HL-60 (cell line): ENCODE results near the gene RAP1GAP2.

Experiments used
- DNase-seq, 2 experiments: peaks; one replicate each; pipeline ENCODE4 v3.0.0-alpha.2; 2010 to 2020; ENCODE audit warnings: low read depth in 1 of 2, low spot score in 1 of 2
- H3K27ac ChIP-seq: fragments of 250-450 bp; sonication (Bioruptor Pico); replicated peaks from 2 replicates; pipeline ENCODE4 v1.5.1; 2020; ENCODE audit warnings: mild to moderate bottlenecking, moderate library complexity
- H3K27me3 ChIP-seq: fragments of 250-450 bp; sonication (Bioruptor Pico); 2 replicates; pipeline ENCODE4 v1.5.1; 2021; ENCODE audit warnings: mild to moderate bottlenecking, moderate library complexity; ENCODE audit not compliant: insufficient read depth, poor library complexity, severe bottlenecking
- H3K4me3 ChIP-seq: replicated peaks from 2 replicates; pipeline ENCODE4 v1.5.1; 2011; ENCODE audit warnings: mild to moderate bottlenecking, control low read depth, low read length; ENCODE audit not compliant: insufficient read depth
- CTCF ChIP-seq: IDR thresholded peaks from one replicate; pipeline ENCODE4 v1.5.1; 2011; ENCODE audit warnings: low read length, control low read depth, inconsistent platforms; ENCODE audit not compliant: insufficient read depth
- GABPA ChIP-seq: IDR thresholded peaks from 2 replicates; pipeline ENCODE4 v1.6.1; 2012; ENCODE audit warnings: low read depth
- POLR2AphosphoS5 ChIP-seq: IDR thresholded peaks from 2 replicates; pipeline ENCODE4 v1.6.1; 2012; ENCODE audit warnings: low read depth
- SPI1 ChIP-seq: IDR thresholded peaks from 2 replicates; pipeline ENCODE4 v1.6.1; 2012; ENCODE audit warnings: low read depth, mild to moderate bottlenecking, borderline replicate concordance
- TF ChIP-seq, protein P1 (sequence below): IDR thresholded peaks from 2 replicates; pipeline ENCODE4 v1.6.1; 2012; ENCODE audit warnings: low read depth; ENCODE audit not compliant: insufficient replicate concordance

Gene RAP1GAP2

DNA sequence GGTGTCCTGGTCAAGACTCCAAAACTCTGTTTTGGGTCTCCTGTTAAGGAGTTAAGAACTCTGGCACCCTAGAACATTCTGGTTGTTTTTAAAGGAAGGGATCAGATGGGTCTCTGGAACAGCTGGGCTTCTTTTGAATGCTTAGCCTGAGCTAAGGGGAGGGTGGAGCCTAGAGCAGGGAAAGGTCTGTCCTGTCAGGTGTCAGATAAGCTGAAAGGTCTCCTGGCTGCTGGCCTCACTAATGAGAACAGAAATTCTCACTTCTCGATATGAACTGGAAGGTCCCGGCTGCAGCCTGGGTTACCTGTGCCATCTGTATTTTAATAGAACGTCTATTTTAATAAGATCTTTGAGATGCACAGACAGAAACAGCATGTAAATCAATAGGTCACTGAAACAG is 69.0 kb downstream of the RAP1GAP2 start:
- Histone ChIP-seq H3K27ac (no peak overlapping the region), H3K4me3 (no peak overlapping the region), H3K27me3 (no peaks in the 10 kb centered on the region)
- DNase-seq = no peak
- TF ChIP-seq CTCF (no peak), POLR2AphosphoS5 (no peak), SPI1 (no peak), GABPA (no peak)
- TF ChIP-seq, protein P1, sequence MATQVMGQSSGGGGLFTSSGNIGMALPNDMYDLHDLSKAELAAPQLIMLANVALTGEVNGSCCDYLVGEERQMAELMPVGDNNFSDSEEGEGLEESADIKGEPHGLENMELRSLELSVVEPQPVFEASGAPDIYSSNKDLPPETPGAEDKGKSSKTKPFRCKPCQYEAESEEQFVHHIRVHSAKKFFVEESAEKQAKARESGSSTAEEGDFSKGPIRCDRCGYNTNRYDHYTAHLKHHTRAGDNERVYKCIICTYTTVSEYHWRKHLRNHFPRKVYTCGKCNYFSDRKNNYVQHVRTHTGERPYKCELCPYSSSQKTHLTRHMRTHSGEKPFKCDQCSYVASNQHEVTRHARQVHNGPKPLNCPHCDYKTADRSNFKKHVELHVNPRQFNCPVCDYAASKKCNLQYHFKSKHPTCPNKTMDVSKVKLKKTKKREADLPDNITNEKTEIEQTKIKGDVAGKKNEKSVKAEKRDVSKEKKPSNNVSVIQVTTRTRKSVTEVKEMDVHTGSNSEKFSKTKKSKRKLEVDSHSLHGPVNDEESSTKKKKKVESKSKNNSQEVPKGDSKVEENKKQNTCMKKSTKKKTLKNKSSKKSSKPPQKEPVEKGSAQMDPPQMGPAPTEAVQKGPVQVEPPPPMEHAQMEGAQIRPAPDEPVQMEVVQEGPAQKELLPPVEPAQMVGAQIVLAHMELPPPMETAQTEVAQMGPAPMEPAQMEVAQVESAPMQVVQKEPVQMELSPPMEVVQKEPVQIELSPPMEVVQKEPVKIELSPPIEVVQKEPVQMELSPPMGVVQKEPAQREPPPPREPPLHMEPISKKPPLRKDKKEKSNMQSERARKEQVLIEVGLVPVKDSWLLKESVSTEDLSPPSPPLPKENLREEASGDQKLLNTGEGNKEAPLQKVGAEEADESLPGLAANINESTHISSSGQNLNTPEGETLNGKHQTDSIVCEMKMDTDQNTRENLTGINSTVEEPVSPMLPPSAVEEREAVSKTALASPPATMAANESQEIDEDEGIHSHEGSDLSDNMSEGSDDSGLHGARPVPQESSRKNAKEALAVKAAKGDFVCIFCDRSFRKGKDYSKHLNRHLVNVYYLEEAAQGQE = no peak

- H3K4me3 ChIP-seq = no peak overlapping the region
- TF ChIP-seq SPI1 (no peak), POLR2AphosphoS5 (no peak), CTCF (no peak), GABPA (no peak)
- TF ChIP-seq, protein P1 = no peak
- no peaks in the 10 kb centered on the region for H3K27me3 ChIP-seq
- no peak overlapping the region for H3K27ac ChIP-seq
- no peak for DNase-seq
Observed at GRCh38 chr17:2867441-2868424, 71.5 kb downstream of the RAP1GAP2 start.

DNA sequence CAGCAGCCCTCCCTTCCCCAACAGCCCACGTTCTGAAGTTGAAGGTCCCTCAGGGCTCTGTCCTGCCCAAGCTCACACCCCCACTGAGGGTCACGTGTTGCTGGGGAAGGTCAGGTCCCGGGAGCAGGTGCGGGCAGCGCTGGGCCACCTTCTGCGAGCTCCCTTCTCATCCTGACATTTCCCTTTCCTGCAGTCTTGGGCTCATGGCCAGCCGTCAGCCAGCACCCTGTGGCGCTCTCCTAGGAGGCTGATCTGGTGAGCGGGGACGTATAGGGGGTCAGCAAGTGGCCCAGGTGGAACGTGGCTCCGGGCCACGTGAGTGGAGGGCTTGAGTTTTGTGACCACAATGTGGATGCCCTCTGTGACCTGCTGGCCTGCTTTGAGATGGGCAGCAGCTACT is 73.4 kb downstream of the RAP1GAP2 start:
- H3K27me3 ChIP-seq = no peaks in the 10 kb centered on the region
- no peak for DNase-seq
- TF ChIP-seq, protein P1 = no peak
- H3K4me3 ChIP-seq = no peak overlapping the region
- H3K27ac ChIP-seq = no peak overlapping the region
